CD14-positive monocyte (primary cell): ENCODE measurements around the gene TSPAN8. TPM values are rescaled to one million over a fixed set of nuclear protein-coding genes. Genes with fewer than 3 reads are reported as not detected.

Source experiments
- DNase-seq, 3 donors: peaks; one replicate each; pipeline ENCODE4 v3.0.0-alpha.2; 2011 to 2022
- H2AFZ ChIP-seq: 2 replicates; pipeline ENCODE4 v1.6.0; 2012; ENCODE audit warnings: mild to moderate bottlenecking, low read depth, low read length, inconsistent platforms; ENCODE audit not compliant: insufficient read depth, poor library complexity, severe bottlenecking
- H3K27ac ChIP-seq, 2 donors: 1 replicate in 1 of 2; 2 replicates in 1 of 2; pipeline ENCODE4 v1.5.1; 2012 to 2013; ENCODE audit warnings: low read length in 2 of 2, control low read depth in 1 of 2, inconsistent platforms in 1 of 2, low read depth in 1 of 2, mild to moderate bottlenecking in 1 of 2
- H3K27me3 ChIP-seq, 2 donors: one replicate each; pipeline versions ENCODE4 v1.6.0 to v1.6.1; 2011 to 2013; ENCODE audit warnings: low read length in 2 of 2; ENCODE audit not compliant: control insufficient read depth in 2 of 2, insufficient read depth in 2 of 2
- H3K36me3 ChIP-seq, 2 donors: replicated peaks in 1 of 2; 1 replicate in 1 of 2; 2 replicates in 1 of 2; pipeline versions ENCODE4 v1.5.1 to v1.6.1; 2012 to 2013; ENCODE audit warnings: low read length in 2 of 2, control low read depth in 1 of 2, inconsistent platforms in 1 of 2, mild to moderate bottlenecking in 1 of 2; ENCODE audit not compliant: insufficient read depth in 2 of 2, control insufficient read depth in 1 of 2
- H3K4me1 ChIP-seq, 2 donors: 1 replicate in 1 of 2; 2 replicates in 1 of 2; pipeline versions ENCODE4 v1.5.1 to v1.6.1; 2012 to 2013; ENCODE audit warnings: low read length in 2 of 2, control low read depth in 1 of 2, inconsistent platforms in 1 of 2, mild to moderate bottlenecking in 1 of 2, moderate library complexity in 1 of 2; ENCODE audit not compliant: insufficient read depth in 2 of 2, control insufficient read depth in 1 of 2
- H3K4me2 ChIP-seq: replicated peaks from 2 replicates; pipeline ENCODE3; 2012; ENCODE audit warnings: low read length, moderate library complexity, mild to moderate bottlenecking; ENCODE audit not compliant: poor library complexity, severe bottlenecking; ENCODE audit errors: extremely low read depth
- H3K4me3 ChIP-seq, 3 experiments: fragments of 200-600 bp in 1 of 3; sonication (generic) in 1 of 3; replicated peaks in 1 of 3; 1 replicate in 2 of 3; 2 replicates in 1 of 3; pipeline ENCODE4 v1.5.1; 2011 to 2013; ENCODE audit warnings: low read length in 3 of 3, mild to moderate bottlenecking in 3 of 3, control low read depth in 2 of 3, low read depth in 2 of 3, inconsistent platforms in 1 of 3, moderate library complexity in 1 of 3
- H3K79me2 ChIP-seq: 2 replicates; pipeline ENCODE4 v1.6.0; 2012; ENCODE audit warnings: mild to moderate bottlenecking, control low read depth, inconsistent platforms, low read length, moderate library complexity; ENCODE audit not compliant: insufficient read depth
- H3K9ac ChIP-seq: 2 replicates; pipeline ENCODE4 v1.6.0; 2017; ENCODE audit warnings: low read length, mild to moderate bottlenecking; ENCODE audit not compliant: insufficient read depth, poor library complexity, severe bottlenecking
- H3K9me3 ChIP-seq, 2 donors: replicated peaks in 1 of 2; 1 replicate in 1 of 2; 2 replicates in 1 of 2; pipeline versions ENCODE4 v1.5.1 to v1.6.1; 2012 to 2013; ENCODE audit warnings: low read length in 2 of 2, control low read depth in 1 of 2; ENCODE audit not compliant: control insufficient read depth in 1 of 2, insufficient read depth in 1 of 2
- H4K20me1 ChIP-seq: 2 replicates; pipeline ENCODE4 v1.6.0; 2012; ENCODE audit warnings: mild to moderate bottlenecking, low read length, control low read depth, moderate library complexity; ENCODE audit not compliant: insufficient read depth
- H3K27ac Mint-ChIP-seq, 7 donors: one replicate each; pipeline ENCODE4 v1.8.0; 2020; ENCODE audit warnings: mild to moderate bottlenecking in 7 of 7, mixed read lengths in 7 of 7, moderate library complexity in 6 of 7, inconsistent platforms in 2 of 7
- H3K27me3 Mint-ChIP-seq, 3 donors: one replicate each; pipeline ENCODE4 v1.8.0; 2021 to 2022; ENCODE audit warnings: low read depth in 3 of 3, mild to moderate bottlenecking in 3 of 3, mixed read lengths in 3 of 3, moderate library complexity in 3 of 3, inconsistent platforms in 1 of 3
- H3K36me3 Mint-ChIP-seq, 2 donors: one replicate each; pipeline ENCODE4 v1.8.0; 2020; ENCODE audit warnings: mixed read lengths in 2 of 2, inconsistent platforms in 1 of 2, mild to moderate bottlenecking in 1 of 2
- H3K4me1 Mint-ChIP-seq: one replicate; pipeline ENCODE4 v1.8.0; 2020; ENCODE audit warnings: mild to moderate bottlenecking, mixed read lengths
- H3K4me3 Mint-ChIP-seq, 2 donors: one replicate each; pipeline ENCODE4 v1.8.0; 2020; ENCODE audit warnings: mild to moderate bottlenecking in 2 of 2, mixed read lengths in 2 of 2, moderate library complexity in 1 of 2
- H3K9me3 Mint-ChIP-seq, 7 donors: one replicate each; pipeline ENCODE4 v1.8.0; 2020 to 2022; ENCODE audit warnings: mixed read lengths in 7 of 7, mild to moderate bottlenecking in 6 of 7, moderate library complexity in 6 of 7, inconsistent platforms in 2 of 7
- WGBS: methylation state at CpG from one replicate; pipeline ENCODE4 v1.1.5; 2013; ENCODE audit warnings: missing lambda C conversion rate; ENCODE audit not compliant: insufficient coverage; 5-methylcytosine and 5-hydroxymethylcytosine counted together
- intact Hi-C, 2 donors: fragments of 100-400 bp; cut with micrococcal nuclease; formaldehyde crosslinking; loops; one replicate each; pipeline versions ENCODE4 v1.15.0 to v1.15.1; 2023
- polyA plus RNA-seq, 3 donors: library from polyadenylated mRNA; depleted of rRNA in 1 of 3; unstranded in 2 of 3; stranded (reverse) in 1 of 3; fragments of 300-500 nt in 2 of 3; fragments of >200 nt in 1 of 3; fragmentation: Illumina TruSeq in 2 of 3; gene quantifications; 1 replicate in 2 of 3; 2 replicates in 1 of 3; pipeline ENCODE4 v1.2.3, GENCODE V29; 2012 to 2021
- TF ChIP-seq, protein P1 (sequence below): fragments of 200-600 bp; IDR thresholded peaks from one replicate; pipeline ENCODE4 v1.8.0; 2022; ENCODE audit warnings: antibody characterized with exemption, mild to moderate bottlenecking

The TSPAN8 gene
- polyA plus RNA-seq, 3 donors, result not detected

DNA sequence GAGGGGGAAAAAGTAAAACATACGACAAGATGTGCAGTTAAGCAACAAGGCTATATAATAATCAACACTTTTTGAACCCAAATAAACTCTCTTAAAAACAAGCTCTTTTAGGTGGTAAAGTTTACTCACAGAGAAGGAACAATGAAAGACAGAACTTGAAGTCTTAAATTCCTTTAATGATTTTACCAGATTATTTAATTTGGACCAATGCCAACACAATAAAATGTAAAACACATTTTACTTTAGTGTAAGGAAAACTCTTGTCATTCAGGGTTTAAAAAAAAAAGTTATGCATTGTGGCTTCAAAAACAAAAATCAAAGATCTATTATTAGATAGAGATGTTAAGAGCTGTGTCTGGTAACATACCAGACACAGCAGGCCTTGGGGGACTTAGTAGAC, 13.1 kb downstream of the TSPAN8 start:
- H3K9me3 ChIP-seq, result no peaks in the 10 kb centered on the region
- Mint-ChIP-seq H3K27me3 (peaks cover 0 to 2% (median 0%) of the 10 kb centered on the region in 3 donors), H3K36me3 (no peaks in the 10 kb centered on the region), H3K9me3 (peaks cover 0 to 3% (median 0%) of the 10 kb centered on the region in 7 donors), H3K4me1 (no peaks in the 10 kb centered on the region), H3K27ac (no peak overlapping the region), H3K4me3 (no peak overlapping the region)
- no peaks in the 10 kb centered on the region for H3K27me3 ChIP-seq
- intact Hi-C loops, result no loop called here
- no peaks in the 10 kb centered on the region for H3K79me2 ChIP-seq
- no peaks in the 10 kb centered on the region for H3K36me3 ChIP-seq
- H3K4me2 ChIP-seq, result no peak overlapping the region
- H3K9ac ChIP-seq, result no peak overlapping the region
- H3K4me1 ChIP-seq, result no peaks in the 10 kb centered on the region
- TF ChIP-seq, protein P1, sequence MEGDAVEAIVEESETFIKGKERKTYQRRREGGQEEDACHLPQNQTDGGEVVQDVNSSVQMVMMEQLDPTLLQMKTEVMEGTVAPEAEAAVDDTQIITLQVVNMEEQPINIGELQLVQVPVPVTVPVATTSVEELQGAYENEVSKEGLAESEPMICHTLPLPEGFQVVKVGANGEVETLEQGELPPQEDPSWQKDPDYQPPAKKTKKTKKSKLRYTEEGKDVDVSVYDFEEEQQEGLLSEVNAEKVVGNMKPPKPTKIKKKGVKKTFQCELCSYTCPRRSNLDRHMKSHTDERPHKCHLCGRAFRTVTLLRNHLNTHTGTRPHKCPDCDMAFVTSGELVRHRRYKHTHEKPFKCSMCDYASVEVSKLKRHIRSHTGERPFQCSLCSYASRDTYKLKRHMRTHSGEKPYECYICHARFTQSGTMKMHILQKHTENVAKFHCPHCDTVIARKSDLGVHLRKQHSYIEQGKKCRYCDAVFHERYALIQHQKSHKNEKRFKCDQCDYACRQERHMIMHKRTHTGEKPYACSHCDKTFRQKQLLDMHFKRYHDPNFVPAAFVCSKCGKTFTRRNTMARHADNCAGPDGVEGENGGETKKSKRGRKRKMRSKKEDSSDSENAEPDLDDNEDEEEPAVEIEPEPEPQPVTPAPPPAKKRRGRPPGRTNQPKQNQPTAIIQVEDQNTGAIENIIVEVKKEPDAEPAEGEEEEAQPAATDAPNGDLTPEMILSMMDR, result no peak
- WGBS, result no CpG with 5 or more reads among the region's 1 CpG
- H2AFZ ChIP-seq, result no peak overlapping the region
- no peak for DNase-seq
- H4K20me1 ChIP-seq, result no peaks in the 10 kb centered on the region
- no peak overlapping the region for H3K4me3 ChIP-seq
- H3K27ac ChIP-seq, result no peak overlapping the region

DNA sequence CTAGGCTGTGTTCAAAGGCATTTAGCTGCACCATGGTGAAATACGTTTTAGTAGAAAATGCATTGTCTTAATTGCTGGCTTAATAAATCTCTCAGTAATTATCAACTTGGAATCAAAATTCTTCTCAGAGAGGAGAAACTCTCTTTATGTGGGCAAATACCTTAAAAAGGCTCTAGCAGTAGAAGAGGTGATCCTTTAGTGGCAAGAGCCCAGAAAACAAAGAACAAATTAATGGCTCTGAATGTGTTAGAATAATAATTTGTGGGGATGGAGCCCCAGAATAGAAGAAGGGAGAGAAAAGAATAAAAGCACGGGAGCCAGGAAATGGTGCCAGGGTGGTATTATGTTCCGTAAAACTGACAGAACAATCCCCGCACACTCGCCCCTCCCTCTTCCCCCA, 14.8 kb downstream of the TSPAN8 start:
- Histone ChIP-seq H3K4me1 (no peaks in the 10 kb centered on the region), H3K27me3 (no peaks in the 10 kb centered on the region), H3K9ac (no peak overlapping the region), H3K36me3 (no peaks in the 10 kb centered on the region), H4K20me1 (no peaks in the 10 kb centered on the region), H3K27ac (no peak overlapping the region), H2AFZ (no peak overlapping the region), H3K4me2 (no peak overlapping the region), H3K9me3 (no peaks in the 10 kb centered on the region), H3K79me2 (no peaks in the 10 kb centered on the region), H3K4me3 (no peak overlapping the region)
- Mint-ChIP-seq H3K27ac (no peak overlapping the region), H3K4me1 (no peaks in the 10 kb centered on the region), H3K4me3 (no peak overlapping the region), H3K36me3 (no peaks in the 10 kb centered on the region), H3K27me3 (peaks cover 0 to 4% (median 0%) of the 10 kb centered on the region in 3 donors), H3K9me3 (peaks cover 0 to 3% (median 2%) of the 10 kb centered on the region in 7 donors)
- intact Hi-C loops, result no loop called here
- WGBS, result no CpG with 5 or more reads among the region's 5 CpGs
- DNase-seq, result no peak
- TF ChIP-seq, protein P1, result no peak
